Hepatocyte (in vitro differentiated cells): ENCODE measurements around the gene CLINT1. TPM values are rescaled to one million over a fixed set of nuclear protein-coding genes. Genes with fewer than 3 reads are reported as not detected.

Experiments used
- DNase-seq: peaks from one replicate; pipeline ENCODE4 v3.0.0-alpha.2; 2016; ENCODE audit warnings: low spot score
- H2AFZ ChIP-seq: fragments of 200-600 bp; sonication (generic); 2 replicates; pipeline ENCODE4 v1.6.0; 2016; ENCODE audit warnings: antibody characterized with exemption, mild to moderate bottlenecking
- H3K27ac ChIP-seq: fragments of 200-600 bp; sonication (generic); 2 replicates; pipeline ENCODE4 v1.5.1; 2016; ENCODE audit warnings: mild to moderate bottlenecking
- H3K27me3 ChIP-seq: fragments of 200-600 bp; sonication (generic); 2 replicates; pipeline ENCODE4 v1.6.1; 2016
- H3K36me3 ChIP-seq: fragments of 200-600 bp; sonication (generic); replicated peaks from 2 replicates; pipeline ENCODE4 v1.5.1; 2016; ENCODE audit warnings: low read depth; ENCODE audit not compliant: insufficient read depth
- H3K4me1 ChIP-seq: fragments of 200-600 bp; sonication (generic); 2 replicates; pipeline ENCODE4 v1.5.1; 2016; ENCODE audit warnings: mild to moderate bottlenecking, moderate library complexity; ENCODE audit not compliant: insufficient read depth
- H3K4me2 ChIP-seq: fragments of 200-600 bp; sonication (generic); 2 replicates; pipeline ENCODE4 v1.6.0; 2016
- H3K4me3 ChIP-seq: fragments of 200-600 bp; sonication (generic); 2 replicates; pipeline ENCODE4 v1.5.1; 2016; ENCODE audit warnings: mild to moderate bottlenecking
- H3K79me2 ChIP-seq: fragments of 200-600 bp; sonication (generic); 2 replicates; pipeline ENCODE4 v1.6.0; 2017; ENCODE audit warnings: mild to moderate bottlenecking
- H3K9me2 ChIP-seq: fragments of 200-600 bp; sonication (generic); replicated peaks from 2 replicates; pipeline ENCODE4 v1.6.0; 2017; ENCODE audit warnings: mild to moderate bottlenecking; ENCODE audit not compliant: insufficient read depth
- H3K9me3 ChIP-seq: fragments of 200-600 bp; sonication (generic); 2 replicates; pipeline ENCODE4 v1.5.1; 2016; ENCODE audit warnings: low read depth, mild to moderate bottlenecking
- H4K20me1 ChIP-seq: fragments of 200-600 bp; sonication (generic); 2 replicates; pipeline ENCODE4 v1.6.0; 2016; ENCODE audit warnings: mild to moderate bottlenecking; ENCODE audit not compliant: insufficient read depth, poor library complexity, severe bottlenecking
- EZH2 ChIP-seq: fragments of 200-600 bp; sonication (generic); IDR thresholded peaks from 2 replicates; pipeline ENCODE4 v1.6.1; 2016; ENCODE audit warnings: antibody characterized with exemption, mild to moderate bottlenecking, borderline replicate concordance
- EZH2phosphoT487 ChIP-seq: fragments of 200-600 bp; sonication (generic); IDR thresholded peaks from one replicate; pipeline ENCODE4 v1.6.1; 2018; ENCODE audit warnings: antibody characterized with exemption, mild to moderate bottlenecking, low read depth, moderate library complexity; ENCODE audit not compliant: unreplicated experiment, severe bottlenecking
- WGBS: methylation state at CpG from one replicate; pipeline ENCODE4 v1.1.6; 2016; ENCODE audit warnings: low lambda C conversion rate; ENCODE audit errors: missing lambda C conversion rate; 5-methylcytosine and 5-hydroxymethylcytosine counted together
- polyA plus RNA-seq: library from polyadenylated mRNA; unstranded; fragments of >200 nt; fragmentation: Nextera tagmentation; extraction: Ambion mirVana; gene quantifications from 2 replicates; pipeline ENCODE4 v1.2.1, GENCODE V29; 2016
- total RNA-seq: library from RNA; depleted of rRNA; stranded (reverse); fragments of >200 nt; gene quantifications from 2 replicates; pipeline ENCODE4 v1.2.3, GENCODE V29; 2014
- TF ChIP-seq, protein P1 (sequence below): fragments of 200-600 bp; sonication (generic); IDR thresholded peaks from 2 replicates; pipeline ENCODE4 v1.5.1; 2016; ENCODE audit warnings: antibody characterized with exemption, mild to moderate bottlenecking; ENCODE audit not compliant: poor library complexity

CLINT1 gene
- total and polyA plus RNA-seq, 2 experiments from 2014 or later: 78.0 to 129 TPM

DNA sequence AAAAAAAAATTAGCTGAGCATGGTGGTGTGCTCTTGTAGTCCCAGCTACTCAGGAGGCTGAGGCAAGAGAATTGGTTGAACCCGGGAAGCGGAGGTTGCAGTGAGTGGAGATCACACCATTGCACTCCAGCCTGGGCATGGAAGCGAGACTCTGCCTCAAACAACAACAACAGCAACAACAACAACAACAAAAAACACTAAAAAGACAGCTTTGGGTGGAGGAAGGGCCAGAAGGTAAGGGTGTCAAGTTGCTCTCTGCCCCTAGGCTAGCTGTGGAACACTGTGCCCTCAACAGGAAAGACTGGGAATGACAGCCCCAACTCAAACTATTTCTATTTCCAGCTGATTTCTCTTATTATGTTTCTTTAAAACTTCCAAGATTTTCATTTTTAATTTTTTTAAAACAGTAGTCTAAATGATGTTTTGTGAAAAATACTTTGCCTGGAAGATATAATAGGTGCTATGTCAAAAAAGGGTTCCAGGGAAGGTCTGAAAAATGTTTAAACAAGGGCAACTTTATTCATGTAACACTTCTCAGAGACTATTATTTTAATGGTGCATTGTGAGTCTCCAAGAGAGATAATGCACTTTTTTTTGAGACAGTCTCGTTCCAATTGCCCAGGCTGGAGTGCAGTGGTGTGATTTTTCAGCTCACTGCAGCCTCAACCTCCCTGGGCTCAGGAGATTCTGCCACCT lies 29.9 kb downstream of the CLINT1 start:
- H3K79me2 ChIP-seq: peaks cover 98% of the 10 kb centered on the region
- no peaks in the 10 kb centered on the region for H3K4me1 ChIP-seq
- H4K20me1 ChIP-seq: peaks cover 65% of the 10 kb centered on the region
- 92% methylated on average over 4 of the region's 4 CpGs for WGBS
- H3K4me3 ChIP-seq: no peak overlapping the region
- H3K4me2 ChIP-seq: no peak overlapping the region
- no peak overlapping the region for H2AFZ ChIP-seq
- H3K9me3 ChIP-seq: no peaks in the 10 kb centered on the region
- TF ChIP-seq, protein P1, sequence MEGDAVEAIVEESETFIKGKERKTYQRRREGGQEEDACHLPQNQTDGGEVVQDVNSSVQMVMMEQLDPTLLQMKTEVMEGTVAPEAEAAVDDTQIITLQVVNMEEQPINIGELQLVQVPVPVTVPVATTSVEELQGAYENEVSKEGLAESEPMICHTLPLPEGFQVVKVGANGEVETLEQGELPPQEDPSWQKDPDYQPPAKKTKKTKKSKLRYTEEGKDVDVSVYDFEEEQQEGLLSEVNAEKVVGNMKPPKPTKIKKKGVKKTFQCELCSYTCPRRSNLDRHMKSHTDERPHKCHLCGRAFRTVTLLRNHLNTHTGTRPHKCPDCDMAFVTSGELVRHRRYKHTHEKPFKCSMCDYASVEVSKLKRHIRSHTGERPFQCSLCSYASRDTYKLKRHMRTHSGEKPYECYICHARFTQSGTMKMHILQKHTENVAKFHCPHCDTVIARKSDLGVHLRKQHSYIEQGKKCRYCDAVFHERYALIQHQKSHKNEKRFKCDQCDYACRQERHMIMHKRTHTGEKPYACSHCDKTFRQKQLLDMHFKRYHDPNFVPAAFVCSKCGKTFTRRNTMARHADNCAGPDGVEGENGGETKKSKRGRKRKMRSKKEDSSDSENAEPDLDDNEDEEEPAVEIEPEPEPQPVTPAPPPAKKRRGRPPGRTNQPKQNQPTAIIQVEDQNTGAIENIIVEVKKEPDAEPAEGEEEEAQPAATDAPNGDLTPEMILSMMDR: peak; percentile 10
- TF ChIP-seq EZH2 (no peak), EZH2phosphoT487 (no peak)
- no peaks in the 10 kb centered on the region for H3K36me3 ChIP-seq
- H3K27me3 ChIP-seq: no peaks in the 10 kb centered on the region
- no peak overlapping the region for H3K27ac ChIP-seq
- DNase-seq: no peak
- H3K9me2 ChIP-seq: no peaks in the 10 kb centered on the region

DNA sequence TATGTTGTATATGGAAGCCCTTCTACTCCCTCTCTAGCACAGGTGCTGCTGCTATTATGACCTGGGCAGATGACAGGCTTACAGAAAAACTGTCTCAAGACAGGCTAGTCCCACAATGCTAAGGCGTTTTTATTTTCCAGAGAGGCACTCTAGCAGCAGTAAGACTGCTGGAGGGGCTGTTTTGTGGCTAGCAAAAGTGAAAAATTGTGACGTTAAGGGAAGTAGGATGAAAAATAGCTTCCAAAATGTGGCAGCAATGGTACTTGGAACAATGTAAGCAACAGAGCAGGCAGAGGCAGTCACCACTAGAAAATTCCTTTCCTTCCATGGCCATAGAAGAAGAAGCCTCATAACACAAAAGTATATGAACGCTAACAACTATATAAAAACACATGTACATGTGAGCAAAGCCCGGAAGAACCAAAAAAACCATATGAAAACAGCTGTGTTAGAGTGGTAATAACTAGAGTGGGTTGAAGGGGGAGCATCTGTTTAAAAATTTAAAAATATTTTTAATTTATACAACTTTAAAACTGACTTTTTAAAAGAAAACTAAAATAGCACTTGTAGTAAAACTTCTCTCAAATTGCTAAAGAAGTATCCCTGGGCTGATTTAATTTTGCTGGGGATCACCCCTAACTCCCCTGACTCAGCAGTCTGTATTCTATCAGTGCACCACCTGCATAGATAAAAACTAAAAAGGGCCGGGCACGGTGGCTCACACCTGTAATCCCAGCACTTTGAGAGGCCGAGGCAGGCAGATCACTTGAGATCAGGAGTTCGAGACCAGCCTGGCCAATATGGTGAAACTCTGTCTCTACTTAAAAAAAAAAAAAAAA lies 30.6 kb downstream of the CLINT1 start:
- peaks cover 98% of the 10 kb centered on the region for H3K79me2 ChIP-seq
- H3K9me2 ChIP-seq: no peaks in the 10 kb centered on the region
- H3K27me3 ChIP-seq: no peaks in the 10 kb centered on the region
- no peak overlapping the region for H3K4me3 ChIP-seq
- H3K4me2 ChIP-seq: no peak overlapping the region
- H4K20me1 ChIP-seq: peaks cover 58% of the 10 kb centered on the region
- no peak overlapping the region for H3K27ac ChIP-seq
- no peak overlapping the region for H2AFZ ChIP-seq
- H3K36me3 ChIP-seq: no peaks in the 10 kb centered on the region
- no peak for DNase-seq
- 69% methylated on average over 8 of the region's 8 CpGs for whole genome bisulfite sequencing
- no peaks in the 10 kb centered on the region for H3K9me3 ChIP-seq
- no peak for TF ChIP-seq EZH2phosphoT487
- TF ChIP-seq, protein P1: no peak
- no peak for TF ChIP-seq EZH2
- H3K4me1 ChIP-seq: no peaks in the 10 kb centered on the region

DNA sequence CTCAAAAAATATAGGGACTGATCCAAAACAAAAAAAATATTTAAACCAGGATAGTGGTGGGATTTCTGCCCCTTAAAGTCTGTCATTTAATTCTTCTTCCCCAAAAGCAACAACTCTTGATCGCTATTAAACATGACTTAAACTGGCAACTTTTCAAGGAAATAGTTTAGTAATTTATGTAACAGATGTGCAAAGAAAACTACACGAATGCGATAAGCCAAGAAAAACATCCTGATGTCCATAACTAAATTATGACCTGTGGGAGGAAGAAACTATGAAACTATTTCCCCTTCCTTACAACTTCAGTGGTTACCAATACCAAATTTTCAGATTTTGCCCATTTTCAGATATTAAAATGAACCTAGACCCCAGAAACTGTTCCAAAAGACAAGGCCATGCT lies 31.5 kb downstream of the CLINT1 start:
- H3K27ac ChIP-seq: no peak overlapping the region
- no peak overlapping the region for H2AFZ ChIP-seq
- no peaks in the 10 kb centered on the region for H3K9me3 ChIP-seq
- H3K36me3 ChIP-seq: no peaks in the 10 kb centered on the region
- 82% methylated on average over 3 of the region's 3 CpGs for WGBS
- H3K4me3 ChIP-seq: no peak overlapping the region
- no peak for TF ChIP-seq EZH2phosphoT487
- TF ChIP-seq, protein P1: no peak
- no peak for TF ChIP-seq EZH2
- no peaks in the 10 kb centered on the region for H3K9me2 ChIP-seq
- H3K4me2 ChIP-seq: no peak overlapping the region
- DNase-seq: no peak
- no peaks in the 10 kb centered on the region for H3K4me1 ChIP-seq
- peaks cover 57% of the 10 kb centered on the region for H4K20me1 ChIP-seq
- H3K79me2 ChIP-seq: peaks cover 94% of the 10 kb centered on the region
- no peaks in the 10 kb centered on the region for H3K27me3 ChIP-seq
